Thyroid gland (tissue), 4 donors: ENCODE measurements around the gene SIK3.

Experiments used
- POLR2A ChIP-seq, 2 donors: fragments of 450-650 bp; IDR thresholded peaks; one replicate each; pipeline ENCODE4 v1.6.1; 2017; ENCODE audit warnings: antibody characterized with exemption in 2 of 2, mild to moderate bottlenecking in 2 of 2, moderate library complexity in 1 of 2
- TF ChIP-seq, protein P1 (sequence below), 6 experiments: fragments of 200-600 bp in 3 of 6; fragments of 450-650 bp in 3 of 6; sonication (generic) in 3 of 6; IDR thresholded peaks; one replicate each; pipeline ENCODE4 v1.5.1; 2016 to 2019; ENCODE audit warnings: antibody characterized with exemption in 6 of 6, mild to moderate bottlenecking in 2 of 6, inconsistent platforms in 1 of 6, moderate library complexity in 1 of 6

- no peak for TF ChIP-seq POLR2A (IDR thresholded peaks at IDR 0.05)
- TF ChIP-seq, protein P1, sequence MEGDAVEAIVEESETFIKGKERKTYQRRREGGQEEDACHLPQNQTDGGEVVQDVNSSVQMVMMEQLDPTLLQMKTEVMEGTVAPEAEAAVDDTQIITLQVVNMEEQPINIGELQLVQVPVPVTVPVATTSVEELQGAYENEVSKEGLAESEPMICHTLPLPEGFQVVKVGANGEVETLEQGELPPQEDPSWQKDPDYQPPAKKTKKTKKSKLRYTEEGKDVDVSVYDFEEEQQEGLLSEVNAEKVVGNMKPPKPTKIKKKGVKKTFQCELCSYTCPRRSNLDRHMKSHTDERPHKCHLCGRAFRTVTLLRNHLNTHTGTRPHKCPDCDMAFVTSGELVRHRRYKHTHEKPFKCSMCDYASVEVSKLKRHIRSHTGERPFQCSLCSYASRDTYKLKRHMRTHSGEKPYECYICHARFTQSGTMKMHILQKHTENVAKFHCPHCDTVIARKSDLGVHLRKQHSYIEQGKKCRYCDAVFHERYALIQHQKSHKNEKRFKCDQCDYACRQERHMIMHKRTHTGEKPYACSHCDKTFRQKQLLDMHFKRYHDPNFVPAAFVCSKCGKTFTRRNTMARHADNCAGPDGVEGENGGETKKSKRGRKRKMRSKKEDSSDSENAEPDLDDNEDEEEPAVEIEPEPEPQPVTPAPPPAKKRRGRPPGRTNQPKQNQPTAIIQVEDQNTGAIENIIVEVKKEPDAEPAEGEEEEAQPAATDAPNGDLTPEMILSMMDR (IDR thresholded peaks at IDR 0.05): no peak
These were observed 109.0 kb downstream of the SIK3 start for GRCh38 chr11:116989184-116989583.
